Sigmoid colon (tissue), 7 donors: Measurements from ENCODE around the gene IQGAP2. TPM values are rescaled to one million over a fixed set of nuclear protein-coding genes. Genes with fewer than 3 reads are reported as not detected.
A peak's percentile ranks its signal among the peaks of the same experiment; 100 is the strongest.

Experiments used
- DNase-seq: peaks from one replicate; pipeline ENCODE4 v3.0.0-alpha.2; 2019
- H3K27ac ChIP-seq, 4 donors: fragments of 200-600 bp; sonication (generic); one replicate each; pipeline ENCODE4 v1.5.1; 2016 to 2019; ENCODE audit warnings: mild to moderate bottlenecking in 1 of 4
- H3K27me3 ChIP-seq, 3 donors: fragments of 200-600 bp; sonication (generic); one replicate each; pipeline ENCODE4 v1.5.1; 2019; ENCODE audit warnings: mild to moderate bottlenecking in 1 of 3
- H3K36me3 ChIP-seq, 4 donors: fragments of 200-600 bp; sonication (generic); one replicate each; pipeline ENCODE4 v1.5.1; 2016 to 2019
- H3K4me1 ChIP-seq, 4 donors: fragments of 200-600 bp; sonication (generic); one replicate each; pipeline ENCODE4 v1.5.1; 2017 to 2019
- H3K4me3 ChIP-seq, 4 donors: fragments of 200-600 bp; sonication (generic); one replicate each; pipeline ENCODE4 v1.5.1; 2017 to 2019; ENCODE audit warnings: mild to moderate bottlenecking in 2 of 4, moderate library complexity in 1 of 4
- H3K9me3 ChIP-seq, 4 donors: fragments of 200-600 bp in 3 of 4; sonication (generic) in 3 of 4; one replicate each; pipeline versions ENCODE4 v1.5.1 to v1.6.1; 2013 to 2019
- EP300 ChIP-seq, 4 donors: sonication (generic); formaldehyde crosslinking; IDR thresholded peaks; one replicate each; pipeline ENCODE4 v1.6.1; 2017; ENCODE audit warnings: antibody characterized with exemption in 4 of 4
- POLR2A ChIP-seq, 2 donors: fragments of 450-650 bp; IDR thresholded peaks; one replicate each; pipeline ENCODE4 v1.6.1; 2016; ENCODE audit warnings: antibody characterized with exemption in 2 of 2, mild to moderate bottlenecking in 2 of 2, moderate library complexity in 2 of 2
- POLR2AphosphoS5 ChIP-seq, 4 donors: sonication (generic); formaldehyde crosslinking; IDR thresholded peaks; one replicate each; pipeline ENCODE4 v1.6.1; 2017; ENCODE audit warnings: antibody characterized with exemption in 4 of 4
- WGBS, 2 donors: extraction: QIAGEN DNeasy Blood & Tissue Kit; methylation state at CpG; one replicate each; pipeline ENCODE4 v1.1.7; 2013; 5-methylcytosine and 5-hydroxymethylcytosine counted together
- intact Hi-C: fragments of 100-400 bp; cut with DNase I; formaldehyde crosslinking; loops from one replicate; pipeline ENCODE4 v1.15.1; 2023
- polyA plus RNA-seq, 3 donors: library from polyadenylated mRNA; stranded (reverse); fragments of 200-250 nt; gene quantifications; one replicate each; pipeline ENCODE4 v1.2.3, GENCODE V29; 2013
- total RNA-seq, 4 donors: library from RNA; depleted of rRNA; stranded (reverse); fragments of >200 nt; gene quantifications; one replicate each; pipeline ENCODE4 v1.1.0, GENCODE V29; 2016
- TF ChIP-seq, protein P1 (sequence below), 4 experiments: fragments of 450-650 bp in 3 of 4; fragments of 200-600 bp in 1 of 4; IDR thresholded peaks; one replicate each; pipeline ENCODE4 v1.5.1; 2016 to 2019; ENCODE audit warnings: antibody characterized with exemption in 4 of 4, mild to moderate bottlenecking in 3 of 4, moderate library complexity in 2 of 4
- donor health status: healthy with polysubstance abuse.
- donor health status: Bipolar disorder and iron deficiency.
- donor health status: healthy.

The IQGAP2 gene
- total and polyA plus RNA-seq, 7 donors, result 15.0 to 85.3 (median 24.6) TPM

DNA sequence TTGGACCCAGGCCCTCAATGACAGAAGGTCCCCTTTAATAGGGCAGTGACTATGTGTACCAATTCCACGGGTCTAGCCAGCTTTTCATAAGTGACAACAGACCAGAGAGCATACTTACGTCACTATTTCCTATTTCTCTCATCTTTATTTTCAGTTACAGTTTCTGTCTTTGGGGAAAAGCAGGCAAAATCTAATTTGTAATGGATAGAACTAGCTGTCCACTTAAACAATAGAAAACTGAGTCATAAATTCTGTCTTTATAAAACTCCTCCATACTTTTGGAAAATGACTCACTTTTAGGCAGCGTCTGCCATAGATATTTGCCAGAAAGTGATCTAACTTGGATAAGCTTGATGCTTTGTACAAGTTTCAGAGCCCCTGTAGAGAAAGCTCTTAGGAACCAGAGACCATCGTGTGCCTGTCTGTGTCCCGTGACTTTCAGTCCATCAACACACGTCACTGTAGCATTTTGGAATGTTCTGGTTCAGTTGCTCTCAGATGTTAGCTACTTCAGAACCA, 118.2 kb downstream of the IQGAP2 start:
- DNase-seq, result no peak
- intact Hi-C loops, result no loop called here
- Histone ChIP-seq H3K27ac (peak overlapping the region in 3 of 4 donors; percentile 36 to 54 (median 53)), H3K36me3 (no peaks in the 10 kb centered on the region), H3K9me3 (no peaks in the 10 kb centered on the region), H3K4me1 (no peaks in the 10 kb centered on the region), H3K27me3 (no peaks in the 10 kb centered on the region), H3K4me3 (no peak overlapping the region)
- WGBS, 2 donors, result 55 to 81% methylated on average over 6 of the region's 6 CpGs
- no peak for TF ChIP-seq POLR2AphosphoS5 (IDR thresholded peaks at IDR 0.05)
- no peak for TF ChIP-seq EP300 (IDR thresholded peaks at IDR 0.05)
- no peak for TF ChIP-seq POLR2A (IDR thresholded peaks at IDR 0.05)
- TF ChIP-seq, protein P1, sequence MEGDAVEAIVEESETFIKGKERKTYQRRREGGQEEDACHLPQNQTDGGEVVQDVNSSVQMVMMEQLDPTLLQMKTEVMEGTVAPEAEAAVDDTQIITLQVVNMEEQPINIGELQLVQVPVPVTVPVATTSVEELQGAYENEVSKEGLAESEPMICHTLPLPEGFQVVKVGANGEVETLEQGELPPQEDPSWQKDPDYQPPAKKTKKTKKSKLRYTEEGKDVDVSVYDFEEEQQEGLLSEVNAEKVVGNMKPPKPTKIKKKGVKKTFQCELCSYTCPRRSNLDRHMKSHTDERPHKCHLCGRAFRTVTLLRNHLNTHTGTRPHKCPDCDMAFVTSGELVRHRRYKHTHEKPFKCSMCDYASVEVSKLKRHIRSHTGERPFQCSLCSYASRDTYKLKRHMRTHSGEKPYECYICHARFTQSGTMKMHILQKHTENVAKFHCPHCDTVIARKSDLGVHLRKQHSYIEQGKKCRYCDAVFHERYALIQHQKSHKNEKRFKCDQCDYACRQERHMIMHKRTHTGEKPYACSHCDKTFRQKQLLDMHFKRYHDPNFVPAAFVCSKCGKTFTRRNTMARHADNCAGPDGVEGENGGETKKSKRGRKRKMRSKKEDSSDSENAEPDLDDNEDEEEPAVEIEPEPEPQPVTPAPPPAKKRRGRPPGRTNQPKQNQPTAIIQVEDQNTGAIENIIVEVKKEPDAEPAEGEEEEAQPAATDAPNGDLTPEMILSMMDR (IDR thresholded peaks at IDR 0.05), result no peak

DNA sequence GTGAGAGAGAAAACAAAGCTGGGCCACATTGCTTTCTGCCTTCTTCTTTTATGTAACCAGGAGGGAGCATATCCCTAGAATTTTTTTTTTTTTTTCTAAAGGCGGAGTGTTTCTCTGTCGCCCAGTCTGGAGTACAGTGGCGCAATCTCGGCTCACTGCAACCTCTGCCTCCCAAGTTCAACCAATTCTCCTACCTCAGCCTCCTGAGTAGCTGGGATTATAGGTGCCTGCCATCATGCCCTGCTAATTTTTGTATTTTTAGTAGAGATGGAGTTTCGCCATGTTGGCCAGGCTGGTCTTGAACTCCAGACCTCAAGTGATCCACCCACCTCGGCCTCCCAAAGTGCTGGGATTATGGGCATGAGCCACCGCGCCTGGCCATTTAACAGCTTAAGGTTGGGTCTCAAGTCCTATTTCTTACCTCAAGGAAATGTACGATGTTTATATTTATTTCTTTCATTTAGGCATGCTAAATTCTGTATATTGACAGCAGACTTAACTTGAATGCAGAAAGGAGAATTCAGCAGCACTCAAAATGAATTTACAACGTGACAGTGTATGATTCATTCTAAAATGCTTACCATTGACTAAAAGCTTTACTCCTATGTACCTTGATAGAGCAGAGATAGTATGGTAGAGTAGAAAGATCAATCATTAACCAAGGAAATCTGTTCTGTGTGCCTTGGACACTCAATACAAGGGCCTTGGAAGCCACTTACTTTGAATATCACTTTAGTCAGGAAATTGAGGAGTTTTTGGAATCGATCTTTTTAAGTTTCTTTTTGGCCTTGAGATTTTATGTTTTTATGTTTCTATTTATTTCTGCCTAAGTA, 119.2 kb downstream of the IQGAP2 start:
- peak overlapping the region in 3 of 4 donors; percentile 36 to 54 (median 53) for H3K27ac ChIP-seq
- TF ChIP-seq POLR2A (IDR thresholded peaks at IDR 0.05) (no peak), POLR2AphosphoS5 (IDR thresholded peaks at IDR 0.05) (no peak), EP300 (IDR thresholded peaks at IDR 0.05) (no peak)
- TF ChIP-seq, protein P1 (IDR thresholded peaks at IDR 0.05), result no peak

DNA sequence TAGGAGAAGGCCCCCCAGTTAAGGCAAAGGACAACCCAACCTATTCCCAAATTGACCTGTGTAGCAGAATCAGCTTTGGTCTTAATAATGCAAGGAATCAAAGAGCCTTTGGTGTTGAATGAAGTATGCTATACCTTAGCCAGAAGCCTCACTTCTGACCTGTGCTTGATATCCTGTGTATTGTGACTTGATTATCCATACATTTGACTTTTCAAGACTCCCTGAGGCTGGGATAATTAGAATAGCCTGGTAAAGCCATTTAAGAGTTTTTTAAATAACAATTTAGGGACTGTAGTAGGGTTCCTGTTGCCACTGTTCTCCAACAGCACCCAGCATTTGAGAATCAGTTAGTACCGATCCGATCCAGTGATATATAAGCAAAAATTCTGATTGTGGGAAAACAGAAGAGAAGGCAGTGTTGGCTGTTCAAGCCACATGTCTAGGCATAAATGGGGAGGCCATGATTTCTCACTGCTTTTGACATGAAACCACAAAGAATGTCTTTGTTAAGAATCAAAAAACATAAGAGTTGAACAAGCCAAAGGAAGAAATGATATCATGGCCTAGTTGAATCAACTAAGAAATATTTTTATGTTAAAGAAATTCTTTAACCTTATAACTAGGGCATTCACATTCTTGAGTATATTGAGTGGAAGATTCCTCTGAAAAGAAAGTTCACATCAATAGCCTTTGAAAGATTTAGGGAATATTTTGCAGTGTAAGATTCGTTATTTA, 121.2 kb downstream of the IQGAP2 start:
- intact Hi-C loops, result no loop called here
- no peaks in the 10 kb centered on the region for H3K4me1 ChIP-seq
- no peak for DNase-seq
- no peaks in the 10 kb centered on the region for H3K27me3 ChIP-seq
- WGBS, 2 donors, result 78 to 90% methylated on average over 3 of the region's 3 CpGs
- H3K36me3 ChIP-seq, result no peaks in the 10 kb centered on the region
- no peaks in the 10 kb centered on the region for H3K9me3 ChIP-seq
- TF ChIP-seq POLR2A (IDR thresholded peaks at IDR 0.05) (no peak), EP300 (IDR thresholded peaks at IDR 0.05) (no peak), POLR2AphosphoS5 (IDR thresholded peaks at IDR 0.05) (no peak)
- TF ChIP-seq, protein P1 (IDR thresholded peaks at IDR 0.05), result no peak
- no peak overlapping the region for H3K4me3 ChIP-seq
- no peak overlapping the region for H3K27ac ChIP-seq

More for the DNA sequence above, 119.2 kb downstream of the IQGAP2 start:
- no peaks in the 10 kb centered on the region for H3K4me1 ChIP-seq
- intact Hi-C loops, result no loop called here
- no peak for DNase-seq
- no peaks in the 10 kb centered on the region for H3K36me3 ChIP-seq
- 54 to 81% methylated on average over 11 of the region's 11 CpGs for WGBS, 2 donors
- H3K9me3 ChIP-seq, result no peaks in the 10 kb centered on the region
- no peaks in the 10 kb centered on the region for H3K27me3 ChIP-seq
- no peak overlapping the region for H3K4me3 ChIP-seq

DNA sequence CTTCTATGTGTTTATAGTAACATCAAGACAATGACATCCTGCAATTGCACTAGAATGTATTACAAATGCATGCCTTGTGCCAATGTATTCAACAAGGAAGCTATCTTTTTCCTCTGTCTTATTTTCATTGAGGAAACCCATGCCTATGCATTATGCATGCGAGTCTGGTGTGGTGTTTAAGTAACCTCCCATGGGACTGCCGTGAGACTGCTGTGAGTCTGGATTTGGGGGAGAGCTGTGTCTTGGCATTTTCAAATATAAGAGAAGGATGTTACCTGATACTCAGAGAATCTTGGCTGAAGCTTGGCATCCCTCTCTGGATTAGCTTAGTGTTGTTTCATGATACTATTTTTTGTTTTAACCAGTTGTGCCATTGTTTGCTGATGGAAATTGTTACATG, 121.8 kb downstream of the IQGAP2 start:
- no peak overlapping the region for H3K4me3 ChIP-seq
- H3K9me3 ChIP-seq, result no peaks in the 10 kb centered on the region
- no peaks in the 10 kb centered on the region for H3K4me1 ChIP-seq
- DNase-seq, result no peak
- intact Hi-C loops, result no loop called here
- H3K36me3 ChIP-seq, result no peaks in the 10 kb centered on the region
- H3K27ac ChIP-seq, result no peak overlapping the region
- no peaks in the 10 kb centered on the region for H3K27me3 ChIP-seq
- 75 to 94% methylated on average over 2 of the region's 2 CpGs for WGBS, 2 donors
- TF ChIP-seq POLR2A (IDR thresholded peaks at IDR 0.05), result no peak
- no peak for TF ChIP-seq EP300 (IDR thresholded peaks at IDR 0.05)
- TF ChIP-seq POLR2AphosphoS5 (IDR thresholded peaks at IDR 0.05), result no peak
- TF ChIP-seq, protein P1 (IDR thresholded peaks at IDR 0.05), result no peak
